GM21381 (cell line): ENCODE data around the gene FIZ1.

Experiments
- ATAC-seq: cut with Tn5 transposase; IDR thresholded peaks from one replicate; pipeline ENCODE4 v1.9.1; 2021; ENCODE audit warnings: mild to moderate bottlenecking, moderate library complexity; ENCODE audit not compliant: unreplicated experiment

The FIZ1 gene

DNA sequence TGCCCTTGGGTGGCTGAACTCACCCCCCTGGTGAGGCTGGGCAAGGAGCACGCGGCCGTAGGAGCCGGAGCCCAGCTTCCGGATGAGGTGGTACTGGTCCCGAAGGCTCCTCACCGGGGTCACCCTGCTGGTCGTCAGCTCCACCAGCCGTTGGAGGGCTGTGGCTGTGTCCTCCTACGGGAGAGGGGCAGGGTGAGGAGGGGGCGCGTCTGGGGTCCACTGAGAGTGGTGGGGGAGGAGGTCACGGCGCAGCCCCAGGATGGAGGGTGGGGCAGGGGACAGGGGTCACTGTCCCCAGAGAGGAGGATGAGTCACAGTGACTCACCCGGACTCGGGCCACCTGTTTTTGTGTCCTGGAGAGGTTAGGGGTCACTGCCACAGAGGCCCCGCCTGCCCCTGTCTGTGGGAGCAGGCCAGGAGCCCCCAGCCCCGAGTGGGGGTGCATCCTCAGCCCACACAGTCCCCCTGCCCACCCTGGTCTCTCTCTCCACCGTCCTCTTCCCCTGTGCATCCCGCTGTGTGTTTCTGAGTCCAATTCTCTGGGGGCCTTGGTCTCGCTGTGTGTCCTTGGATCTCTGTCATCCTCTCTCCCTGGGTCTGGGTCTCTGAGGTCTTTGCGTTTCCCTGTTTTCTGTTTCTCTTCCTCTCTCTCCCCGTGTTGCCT, 54.4 kb downstream of the FIZ1 start:
- no peak for ATAC-seq

DNA sequence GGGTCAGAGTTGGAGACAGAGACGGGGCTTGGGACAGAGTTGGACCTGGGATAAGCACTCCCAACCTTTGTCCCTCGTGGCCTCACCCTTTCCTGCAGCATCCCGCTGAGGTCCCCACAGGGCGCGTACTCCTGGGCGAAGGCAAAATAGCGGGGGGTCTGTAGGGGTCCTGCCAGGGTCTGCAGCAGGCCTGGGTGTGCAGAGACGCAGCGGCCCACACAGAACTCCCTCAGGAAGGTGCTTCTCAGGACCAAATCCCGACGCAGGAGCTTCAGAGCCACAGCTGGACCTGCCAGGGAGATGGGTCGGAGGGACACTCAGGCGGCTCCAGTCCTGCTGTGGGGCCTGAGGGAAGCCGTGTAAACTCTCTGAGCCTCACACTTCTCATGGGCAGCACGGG, 55.3 kb downstream of the FIZ1 start:
- no peak for ATAC-seq

DNA sequence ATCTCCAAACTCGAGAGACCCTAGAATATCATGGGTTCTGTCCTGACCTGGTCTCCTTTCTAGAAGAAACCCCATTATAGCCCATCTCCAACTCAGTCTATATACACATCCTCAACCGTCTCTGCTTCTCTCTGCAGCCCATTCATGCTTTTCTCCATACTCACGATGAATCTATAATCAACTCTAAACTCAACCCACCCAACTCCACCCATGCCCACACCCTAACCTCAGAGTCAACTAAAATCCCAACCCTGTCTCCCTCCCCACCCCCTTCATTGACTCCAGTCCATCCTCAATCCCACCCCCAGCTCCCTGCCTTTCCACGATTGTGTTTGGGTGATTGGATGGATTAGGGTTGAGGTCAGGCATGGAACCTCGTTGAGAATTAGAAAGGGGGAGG, 55.8 kb downstream of the FIZ1 start:
- ATAC-seq: no peak

DNA sequence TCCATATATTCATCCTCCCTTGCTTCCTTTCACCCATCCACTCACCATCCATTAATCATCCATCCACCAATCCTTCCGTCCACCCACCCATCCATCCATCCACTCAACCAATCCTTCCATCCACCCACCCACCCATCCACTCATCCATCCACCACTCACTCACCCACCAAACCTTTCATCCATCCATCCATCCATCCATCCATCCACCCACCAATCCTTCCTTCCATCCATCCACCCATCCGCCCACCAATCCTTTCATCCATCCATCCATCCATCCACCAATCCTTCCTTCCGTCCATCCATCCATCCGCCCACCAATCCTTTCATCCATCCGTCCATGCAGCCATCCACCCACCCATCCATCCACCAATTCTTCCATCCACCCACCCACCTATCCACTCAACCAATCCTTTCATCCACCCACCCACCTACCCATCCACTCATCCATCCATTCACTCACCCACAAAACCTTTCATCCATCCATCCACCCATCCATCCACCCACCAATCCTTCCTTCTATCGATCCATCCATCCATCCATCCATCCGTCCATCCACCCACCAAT, 56.9 kb downstream of the FIZ1 start:
- no peak for ATAC-seq
